ENCODE results near the gene ZNF93.

DNA sequence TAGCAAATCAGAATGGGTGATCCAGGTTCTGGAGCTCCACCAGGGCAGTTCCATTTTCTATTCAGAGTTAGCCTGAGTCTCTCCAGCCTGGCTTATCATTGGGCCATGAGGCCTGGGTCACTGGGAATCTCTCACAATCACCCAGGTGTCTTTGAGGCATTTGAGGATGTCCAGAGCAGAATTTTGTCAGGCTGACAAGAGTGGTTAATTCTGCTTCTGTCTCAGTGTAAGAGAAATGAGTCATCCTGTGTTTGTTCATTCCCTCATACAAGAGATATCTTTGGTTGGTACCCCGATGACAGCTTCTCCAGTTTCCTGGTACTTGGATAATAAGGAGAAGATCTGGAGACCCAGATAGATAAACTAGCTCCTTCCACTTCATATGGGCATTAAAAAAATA is 10.4 kb downstream of the ZNF93 start:
- TF ChIP-seq, protein P1, sequence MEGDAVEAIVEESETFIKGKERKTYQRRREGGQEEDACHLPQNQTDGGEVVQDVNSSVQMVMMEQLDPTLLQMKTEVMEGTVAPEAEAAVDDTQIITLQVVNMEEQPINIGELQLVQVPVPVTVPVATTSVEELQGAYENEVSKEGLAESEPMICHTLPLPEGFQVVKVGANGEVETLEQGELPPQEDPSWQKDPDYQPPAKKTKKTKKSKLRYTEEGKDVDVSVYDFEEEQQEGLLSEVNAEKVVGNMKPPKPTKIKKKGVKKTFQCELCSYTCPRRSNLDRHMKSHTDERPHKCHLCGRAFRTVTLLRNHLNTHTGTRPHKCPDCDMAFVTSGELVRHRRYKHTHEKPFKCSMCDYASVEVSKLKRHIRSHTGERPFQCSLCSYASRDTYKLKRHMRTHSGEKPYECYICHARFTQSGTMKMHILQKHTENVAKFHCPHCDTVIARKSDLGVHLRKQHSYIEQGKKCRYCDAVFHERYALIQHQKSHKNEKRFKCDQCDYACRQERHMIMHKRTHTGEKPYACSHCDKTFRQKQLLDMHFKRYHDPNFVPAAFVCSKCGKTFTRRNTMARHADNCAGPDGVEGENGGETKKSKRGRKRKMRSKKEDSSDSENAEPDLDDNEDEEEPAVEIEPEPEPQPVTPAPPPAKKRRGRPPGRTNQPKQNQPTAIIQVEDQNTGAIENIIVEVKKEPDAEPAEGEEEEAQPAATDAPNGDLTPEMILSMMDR (IDR thresholded peaks at IDR 0.05): no peak
- TF ChIP-seq POLR2AphosphoS5 (IDR thresholded peaks at IDR 0.05; ENCODE audit: low read depth, low read length): no peak
- TF ChIP-seq REST (IDR thresholded peaks at IDR 0.05; ENCODE audit: insufficient read depth in 1 of 2, low read depth in 2 of 2, low read length in 1 of 2): no peak
- no peak for TF ChIP-seq SIN3A (IDR thresholded peaks at IDR 0.05; ENCODE audit: borderline replicate concordance, insufficient read depth, low read depth, low read length)
- no peak for TF ChIP-seq TCF7L2 (IDR thresholded peaks at IDR 0.05; ENCODE audit: low read depth, low read length)

Measured in Panc1 (cell line).